ENCODE results near the gene TMPRSS12.
"Not testable (repeated sequence)": the region's sequence is repeated elsewhere in the genome, so short reads cannot be mapped to it uniquely, and the experiment has no call there.

The TMPRSS12 gene

GRCh38 chr12:50825372-50825838, 17.3 kb upstream of the TMPRSS12 start:
- no peak overlapping the region for H3K27ac ChIP-seq (ENCODE audit: low read length)
- DNase-seq (ENCODE audit: low read depth, low spot score) = no peak
- no peaks in the 10 kb centered on the region for H3K4me1 ChIP-seq (ENCODE audit: control insufficient read depth, insufficient read depth, low read length)
- no peaks in the 10 kb centered on the region for H3K27me3 ChIP-seq (ENCODE audit: control insufficient read depth, insufficient read depth, low read length)
- no CpG with 5 or more reads among the region's 2 CpGs for WGBS (ENCODE audit: insufficient coverage, insufficient read length)
- no peaks in the 10 kb centered on the region for H3K9me3 ChIP-seq (ENCODE audit: control insufficient read depth, insufficient read depth, low read length)
- no peak overlapping the region for H3K4me3 ChIP-seq (ENCODE audit: low read length)
- no peaks in the 10 kb centered on the region for H3K36me3 ChIP-seq (ENCODE audit: control insufficient read depth, insufficient read depth, low read length)

- no peaks in the 10 kb centered on the region for H3K27me3 ChIP-seq (ENCODE audit: control insufficient read depth, insufficient read depth, low read length)
- DNase-seq (ENCODE audit: low read depth, low spot score) = no peak
- no peaks in the 10 kb centered on the region for H3K4me1 ChIP-seq (ENCODE audit: control insufficient read depth, insufficient read depth, low read length)
- WGBS (ENCODE audit: insufficient coverage, insufficient read length) = no CpG with 5 or more reads among the region's 1 CpG
- no peaks in the 10 kb centered on the region for H3K36me3 ChIP-seq (ENCODE audit: control insufficient read depth, insufficient read depth, low read length)
- no peaks in the 10 kb centered on the region for H3K9me3 ChIP-seq (ENCODE audit: control insufficient read depth, insufficient read depth, low read length)
- no peak overlapping the region for H3K4me3 ChIP-seq (ENCODE audit: low read length)
- no peak overlapping the region for H3K27ac ChIP-seq (ENCODE audit: low read length)
Observed at GRCh38 chr12:50828121-50828520, 14.6 kb upstream of the TMPRSS12 start.

- no peaks in the 10 kb centered on the region for H3K36me3 ChIP-seq (ENCODE audit: control insufficient read depth, insufficient read depth, low read length)
- H3K27me3 ChIP-seq (ENCODE audit: control insufficient read depth, insufficient read depth, low read length) = no peaks in the 10 kb centered on the region
- no CpG with 5 or more reads among the region's 2 CpGs for WGBS (ENCODE audit: insufficient coverage, insufficient read length)
- H3K4me1 ChIP-seq (ENCODE audit: control insufficient read depth, insufficient read depth, low read length) = no peaks in the 10 kb centered on the region
- no peaks in the 10 kb centered on the region for H3K9me3 ChIP-seq (ENCODE audit: control insufficient read depth, insufficient read depth, low read length)
- no peak overlapping the region for H3K4me3 ChIP-seq (ENCODE audit: low read length)
- no peak overlapping the region for H3K27ac ChIP-seq (ENCODE audit: low read length)
- no peak for DNase-seq (ENCODE audit: low read depth, low spot score)
Observed at GRCh38 chr12:50828886-50829285, 13.8 kb upstream of the TMPRSS12 start.

- H3K9me3 ChIP-seq (ENCODE audit: control insufficient read depth, insufficient read depth, low read length); DNase-seq (ENCODE audit: low read depth, low spot score); H3K36me3 ChIP-seq (ENCODE audit: control insufficient read depth, insufficient read depth, low read length): not testable (repeated sequence)
Observed at GRCh38 chr12:50833801-50834200, 8.9 kb upstream of the TMPRSS12 start.

GRCh38 chr12:50839042-50839441, 3.7 kb upstream of the TMPRSS12 start:
- Histone ChIP-seq H3K27me3 (ENCODE audit: control insufficient read depth, insufficient read depth, low read length) (no peaks in the 10 kb centered on the region), H3K36me3 (ENCODE audit: control insufficient read depth, insufficient read depth, low read length) (no peaks in the 10 kb centered on the region), H3K4me1 (ENCODE audit: control insufficient read depth, insufficient read depth, low read length) (no peaks in the 10 kb centered on the region), H3K27ac (ENCODE audit: low read length) (no peak overlapping the region), H3K4me3 (ENCODE audit: low read length) (no peak overlapping the region), H3K9me3 (ENCODE audit: control insufficient read depth, insufficient read depth, low read length) (no peaks in the 10 kb centered on the region; the same call in 1 of the 2 replicates)
- no CpG with 5 or more reads among the region's 2 CpGs for WGBS (ENCODE audit: insufficient coverage, insufficient read length)
- no peak for DNase-seq (ENCODE audit: low read depth, low spot score)

More at GRCh38 chr12:50833801-50834200, 8.9 kb upstream of the TMPRSS12 start:
- H3K4me1 ChIP-seq (ENCODE audit: control insufficient read depth, insufficient read depth, low read length); H3K4me3 ChIP-seq (ENCODE audit: low read length); H3K27me3 ChIP-seq (ENCODE audit: control insufficient read depth, insufficient read depth, low read length); H3K27ac ChIP-seq (ENCODE audit: low read length): not testable (repeated sequence)

GRCh38 chr12:50840809-50841487, 1.8 kb upstream of the TMPRSS12 start:
- Histone ChIP-seq H3K36me3 (ENCODE audit: control insufficient read depth, insufficient read depth, low read length) (no peaks in the 10 kb centered on the region), H3K27ac (ENCODE audit: low read length) (no peak overlapping the region), H3K27me3 (ENCODE audit: control insufficient read depth, insufficient read depth, low read length) (no peaks in the 10 kb centered on the region), H3K4me3 (ENCODE audit: low read length) (no peak overlapping the region), H3K9me3 (ENCODE audit: control insufficient read depth, insufficient read depth, low read length) (no peaks in the 10 kb centered on the region; the same call in 1 of the 2 replicates), H3K4me1 (ENCODE audit: control insufficient read depth, insufficient read depth, low read length) (no peaks in the 10 kb centered on the region)
- DNase-seq (ENCODE audit: low read depth, low spot score) = no peak
- no CpG with 5 or more reads among the region's 7 CpGs for WGBS (ENCODE audit: insufficient coverage, insufficient read length)

- no CpG with 5 or more reads among the region's 7 CpGs for WGBS (ENCODE audit: insufficient coverage, insufficient read length)
- no peaks in the 10 kb centered on the region; the same call in 1 of the 2 replicates for H3K9me3 ChIP-seq (ENCODE audit: control insufficient read depth, insufficient read depth, low read length)
Observed at GRCh38 chr12:50841716-50842531, 802 bp upstream of the TMPRSS12 start.

GRCh38 chr12:50845021-50845647, 2.4 kb downstream of the TMPRSS12 start:
- Histone ChIP-seq H3K4me1 (ENCODE audit: control insufficient read depth, insufficient read depth, low read length) (no peaks in the 10 kb centered on the region), H3K27me3 (ENCODE audit: control insufficient read depth, insufficient read depth, low read length) (no peaks in the 10 kb centered on the region), H3K27ac (ENCODE audit: low read length) (no peak overlapping the region), H3K36me3 (ENCODE audit: control insufficient read depth, insufficient read depth, low read length) (no peaks in the 10 kb centered on the region), H3K9me3 (ENCODE audit: control insufficient read depth, insufficient read depth, low read length) (no peaks in the 10 kb centered on the region; the same call in 1 of the 2 replicates), H3K4me3 (ENCODE audit: low read length) (no peak overlapping the region)
- DNase-seq (ENCODE audit: low read depth, low spot score) = no peak

More at GRCh38 chr12:50841716-50842531, 802 bp upstream of the TMPRSS12 start:
- Histone ChIP-seq H3K4me1 (ENCODE audit: control insufficient read depth, insufficient read depth, low read length) (no peaks in the 10 kb centered on the region), H3K27ac (ENCODE audit: low read length) (no peak overlapping the region), H3K36me3 (ENCODE audit: control insufficient read depth, insufficient read depth, low read length) (no peaks in the 10 kb centered on the region), H3K4me3 (ENCODE audit: low read length) (no peak overlapping the region), H3K27me3 (ENCODE audit: control insufficient read depth, insufficient read depth, low read length) (no peaks in the 10 kb centered on the region)
- no peak for DNase-seq (ENCODE audit: low read depth, low spot score)

- DNase-seq (ENCODE audit: low read depth, low spot score) = no peak
- no peaks in the 10 kb centered on the region for H3K4me1 ChIP-seq (ENCODE audit: control insufficient read depth, insufficient read depth, low read length)
- no CpG with 5 or more reads among the region's 2 CpGs for WGBS (ENCODE audit: insufficient coverage, insufficient read length)
Observed at GRCh38 chr12:50848963-50849362, 6.2 kb downstream of the TMPRSS12 start.

GRCh38 chr12:50855218-50855617, 12.5 kb downstream of the TMPRSS12 start:
- H3K27me3 ChIP-seq (ENCODE audit: control insufficient read depth, insufficient read depth, low read length); DNase-seq (ENCODE audit: low read depth, low spot score); H3K4me1 ChIP-seq (ENCODE audit: control insufficient read depth, insufficient read depth, low read length); H3K36me3 ChIP-seq (ENCODE audit: control insufficient read depth, insufficient read depth, low read length); H3K27ac ChIP-seq (ENCODE audit: low read length); H3K9me3 ChIP-seq (ENCODE audit: control insufficient read depth, insufficient read depth, low read length); H3K4me3 ChIP-seq (ENCODE audit: low read length): not testable (repeated sequence)
- WGBS (ENCODE audit: insufficient coverage, insufficient read length) = no CpG with 5 or more reads among the region's 1 CpG

More at GRCh38 chr12:50848963-50849362, 6.2 kb downstream of the TMPRSS12 start:
- H3K9me3 ChIP-seq (ENCODE audit: control insufficient read depth, insufficient read depth, low read length) = no peaks in the 10 kb centered on the region
- no peaks in the 10 kb centered on the region for H3K36me3 ChIP-seq (ENCODE audit: control insufficient read depth, insufficient read depth, low read length)
- H3K27ac ChIP-seq (ENCODE audit: low read length) = no peak overlapping the region
- H3K4me3 ChIP-seq (ENCODE audit: low read length) = no peak overlapping the region
- H3K27me3 ChIP-seq (ENCODE audit: control insufficient read depth, insufficient read depth, low read length) = no peaks in the 10 kb centered on the region
